GM19240 (cell line): ENCODE measurements around the gene CEP192.
"Not testable (repeated sequence)": the region's sequence is repeated elsewhere in the genome, so short reads cannot be mapped to it uniquely, and the experiment has no call there.

Experiments used
- DNase-seq: peaks from one replicate; pipeline ENCODE4 v3.0.0; 2011; ENCODE audit warnings: low spot score; ENCODE audit not compliant: insufficient read length

Gene CEP192

GRCh38 chr18:12990123-12990475, 1.1 kb upstream of the CEP192 start:
- no peak for DNase-seq

GRCh38 chr18:12990641-12990966, 558 bp upstream of the CEP192 start:
- no peak for DNase-seq

- no peak for DNase-seq
These were observed 638 bp downstream of the CEP192 start for GRCh38 chr18:12991821-12992179.

- DNase-seq: no peak
These were observed 2.3 kb downstream of the CEP192 start for GRCh38 chr18:12993439-12993838.

GRCh38 chr18:12995424-12995823, 4.3 kb downstream of the CEP192 start:
- no peak for DNase-seq

GRCh38 chr18:12995952-12996477, 4.9 kb downstream of the CEP192 start:
- no peak for DNase-seq

GRCh38 chr18:12996661-12997292, 5.6 kb downstream of the CEP192 start:
- no peak for DNase-seq

- not testable (repeated sequence) for DNase-seq
These were observed 6.2 kb downstream of the CEP192 start for GRCh38 chr18:12997330-12997729.

- DNase-seq: no peak
These were observed 7.3 kb downstream of the CEP192 start for GRCh38 chr18:12998332-12999060.

GRCh38 chr18:13003466-13003896, 12.3 kb downstream of the CEP192 start:
- no peak for DNase-seq

- DNase-seq: no peak
These were observed 13.2 kb downstream of the CEP192 start for GRCh38 chr18:13004396-13004795.

GRCh38 chr18:13005289-13005688, 14.1 kb downstream of the CEP192 start:
- no peak for DNase-seq

GRCh38 chr18:13006531-13007247, 15.5 kb downstream of the CEP192 start:
- DNase-seq: no peak

- DNase-seq: no peak
These were observed 16.0 kb downstream of the CEP192 start for GRCh38 chr18:13007248-13007560.

GRCh38 chr18:13011719-13012118, 20.6 kb downstream of the CEP192 start:
- DNase-seq: no peak

- no peak for DNase-seq
These were observed 23.1 kb downstream of the CEP192 start for GRCh38 chr18:13014232-13014631.

- DNase-seq: no peak
These were observed 23.7 kb downstream of the CEP192 start for GRCh38 chr18:13014818-13015217.

- no peak for DNase-seq
These were observed 26.2 kb downstream of the CEP192 start for GRCh38 chr18:13017247-13017875.

- DNase-seq: no peak
These were observed 27.2 kb downstream of the CEP192 start for GRCh38 chr18:13018374-13018773.

GRCh38 chr18:13019301-13019700, 28.1 kb downstream of the CEP192 start:
- no peak for DNase-seq

GRCh38 chr18:13022644-13023043, 31.5 kb downstream of the CEP192 start:
- no peak for DNase-seq

GRCh38 chr18:13025233-13025632, 34.1 kb downstream of the CEP192 start:
- no peak for DNase-seq
